Measurements from ENCODE around the gene DNAH8.

DNA sequence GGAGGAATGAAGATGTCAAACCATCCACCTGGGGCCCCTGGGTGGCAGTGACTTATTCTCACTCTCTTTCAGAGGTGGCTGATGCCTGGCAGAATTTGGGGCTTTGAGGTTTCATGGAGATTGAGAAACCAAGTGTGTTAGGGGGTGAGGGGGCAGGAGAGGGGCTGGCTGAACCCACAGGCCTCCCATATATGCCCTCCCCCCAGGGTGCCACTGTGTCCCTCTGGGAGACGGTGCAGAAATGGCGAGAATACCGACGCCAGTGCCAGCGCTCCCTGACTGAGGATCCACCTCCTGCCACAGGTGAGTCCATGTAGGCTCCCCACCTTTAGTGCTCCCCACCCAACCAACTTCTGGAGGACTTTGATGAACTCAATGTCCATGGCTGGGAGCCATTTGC, 341.1 kb downstream of the DNAH8 start:
- TF ChIP-seq POLR2A (IDR thresholded peaks at IDR 0.05; ENCODE audit: low read depth, low read length) (no peak), TAF1 (IDR thresholded peaks at IDR 0.05; ENCODE audit: borderline replicate concordance, low read depth, low read length) (no peak)

Data from GM12892 (cell line).